H9 (cell line): ENCODE measurements around the gene SLC26A5. TPM values are rescaled to one million over a fixed set of nuclear protein-coding genes. Genes with fewer than 3 reads are reported as not detected.

Experiments
- DNase-seq: peaks from one replicate; pipeline ENCODE4 v3.0.0-alpha.2; 2017
- H2AFZ ChIP-seq: one replicate; pipeline ENCODE4 v1.6.1; 2013; ENCODE audit warnings: mild to moderate bottlenecking, low read length, control low read depth, moderate library complexity
- H2AK5ac ChIP-seq: 2 replicates; pipeline ENCODE4 v1.6.1; 2013; ENCODE audit warnings: low read length, control low read depth, mixed read lengths; ENCODE audit not compliant: insufficient read length
- H2BK120ac ChIP-seq: one replicate; pipeline ENCODE4 v1.6.1; 2013; ENCODE audit warnings: low read depth, mild to moderate bottlenecking, low read length, control low read depth, inconsistent platforms; ENCODE audit not compliant: poor library complexity, severe bottlenecking
- H2BK12ac ChIP-seq: 2 replicates; pipeline ENCODE4 v1.6.1; 2013; ENCODE audit warnings: low read length, control low read depth, mixed read lengths, low read depth; ENCODE audit not compliant: insufficient read length
- H2BK15ac ChIP-seq: 2 replicates; pipeline ENCODE4 v1.6.1; 2013; ENCODE audit warnings: low read depth, low read length, control low read depth
- H2BK20ac ChIP-seq: one replicate; pipeline ENCODE4 v1.6.1; 2013; ENCODE audit warnings: low read depth, mild to moderate bottlenecking, low read length, control low read depth, inconsistent platforms; ENCODE audit not compliant: poor library complexity, severe bottlenecking
- H2BK5ac ChIP-seq: 2 replicates; pipeline ENCODE4 v1.6.1; 2013; ENCODE audit warnings: low read length, control low read depth, mixed read lengths; ENCODE audit not compliant: insufficient read length
- H3K14ac ChIP-seq: 2 replicates; pipeline ENCODE4 v1.6.1; 2013; ENCODE audit warnings: low read length, control low read depth; ENCODE audit not compliant: insufficient read depth
- H3K18ac ChIP-seq: 2 replicates; pipeline ENCODE4 v1.6.1; 2013; ENCODE audit warnings: low read depth, mild to moderate bottlenecking, mixed read lengths, low read length, control low read depth; ENCODE audit not compliant: insufficient read length
- H3K23ac ChIP-seq: 2 replicates; pipeline ENCODE4 v1.6.1; 2013; ENCODE audit warnings: low read length, control low read depth, mixed read lengths, low read depth; ENCODE audit not compliant: insufficient read length
- H3K23me2 ChIP-seq: 2 replicates; pipeline ENCODE4 v1.6.1; 2013; ENCODE audit warnings: low read depth, mild to moderate bottlenecking, mixed read lengths, low read length, control low read depth; ENCODE audit not compliant: insufficient read length, poor library complexity, severe bottlenecking
- H3K27ac ChIP-seq: 2 replicates; pipeline ENCODE4 v1.5.1; 2013; ENCODE audit warnings: low read length, control low read depth, mixed read lengths, low read depth; ENCODE audit not compliant: insufficient read length
- H3K27me3 ChIP-seq: 2 replicates; pipeline ENCODE4 v1.6.1; 2013; ENCODE audit warnings: low read length, control low read depth, inconsistent platforms; ENCODE audit not compliant: insufficient read depth
- H3K4ac ChIP-seq: 2 replicates; pipeline ENCODE4 v1.6.1; 2013; ENCODE audit warnings: low read depth, mild to moderate bottlenecking, control low read depth, inconsistent platforms, low read length, moderate library complexity
- H3K4me1 ChIP-seq: 2 replicates; pipeline ENCODE4 v1.6.1; 2013; ENCODE audit warnings: low read length, control low read depth, inconsistent platforms; ENCODE audit not compliant: insufficient read depth
- H3K4me2 ChIP-seq: 2 replicates; pipeline ENCODE4 v1.6.1; 2013; ENCODE audit warnings: low read length, control low read depth, mixed read lengths; ENCODE audit not compliant: insufficient read length, insufficient read depth
- H3K56ac ChIP-seq: 2 replicates; pipeline ENCODE4 v1.6.1; 2013; ENCODE audit warnings: low read depth, mild to moderate bottlenecking, mixed read lengths, low read length, control low read depth; ENCODE audit not compliant: insufficient read length
- H3K79me1 ChIP-seq: 2 replicates; pipeline ENCODE4 v1.6.1; 2013; ENCODE audit warnings: low read depth, mild to moderate bottlenecking, moderate library complexity, low read length, control low read depth, inconsistent platforms; ENCODE audit not compliant: insufficient read depth, poor library complexity, severe bottlenecking
- H3K79me2 ChIP-seq: 2 replicates; pipeline ENCODE4 v1.6.1; 2013; ENCODE audit warnings: low read length, control low read depth, inconsistent platforms; ENCODE audit not compliant: insufficient read depth
- H3K9ac ChIP-seq: 2 replicates; pipeline ENCODE4 v1.6.1; 2013; ENCODE audit warnings: low read length, control low read depth, mixed read lengths; ENCODE audit not compliant: insufficient read length; ENCODE audit errors: extremely low read depth
- H3K9me3 ChIP-seq: one replicate; pipeline ENCODE4 v1.6.1; 2013; ENCODE audit warnings: low read depth, low read length, inconsistent platforms; ENCODE audit not compliant: control insufficient read depth
- H3T11ph ChIP-seq: one replicate; pipeline ENCODE4 v1.6.1; 2013; ENCODE audit warnings: mild to moderate bottlenecking, low read length, control low read depth, inconsistent platforms
- H4K20me1 ChIP-seq: one replicate; pipeline ENCODE4 v1.6.1; 2013; ENCODE audit not compliant: control insufficient read depth, insufficient read length, insufficient read depth
- H4K5ac ChIP-seq: 2 replicates; pipeline ENCODE4 v1.6.1; 2013; ENCODE audit warnings: low read depth, mild to moderate bottlenecking, mixed read lengths, low read length, control low read depth; ENCODE audit not compliant: insufficient read length
- H4K8ac ChIP-seq: replicated peaks from 2 replicates; pipeline ENCODE4 v1.6.1; 2013; ENCODE audit warnings: low read length, control low read depth, mixed read lengths, low read depth; ENCODE audit not compliant: insufficient read length
- H4K91ac ChIP-seq: 2 replicates; pipeline ENCODE4 v1.6.1; 2013; ENCODE audit warnings: low read depth, mild to moderate bottlenecking, moderate library complexity, mixed read lengths, low read length, control low read depth; ENCODE audit not compliant: insufficient read length
- H3K27ac Mint-ChIP-seq, 3 experiments: 2 replicates in 2 of 3; 3 replicates in 1 of 3; pipeline ENCODE4 v1.8.0; 2020 to 2021; ENCODE audit warnings: mixed read lengths in 3 of 3, mild to moderate bottlenecking in 1 of 3, moderate library complexity in 1 of 3
- H3K27me3 Mint-ChIP-seq: 2 replicates; pipeline ENCODE4 v1.8.0; 2021; ENCODE audit warnings: low read depth, mild to moderate bottlenecking, moderate library complexity, mixed read lengths
- H3K36me3 Mint-ChIP-seq, 3 experiments: 2 replicates in 2 of 3; 3 replicates in 1 of 3; pipeline ENCODE4 v1.8.0; 2020 to 2021; ENCODE audit warnings: low read depth in 3 of 3, mixed read lengths in 3 of 3; ENCODE audit not compliant: insufficient read depth in 1 of 3
- H3K4me1 Mint-ChIP-seq, 2 experiments: 2 replicates each; pipeline ENCODE4 v1.8.0; 2020; ENCODE audit warnings: mixed read lengths in 2 of 2
- H3K4me3 Mint-ChIP-seq, 2 experiments: 2 replicates in 1 of 2; 3 replicates in 1 of 2; pipeline ENCODE4 v1.8.0; 2020 to 2021; ENCODE audit warnings: mild to moderate bottlenecking in 2 of 2, mixed read lengths in 2 of 2, moderate library complexity in 1 of 2
- H3K9me3 Mint-ChIP-seq, 2 experiments: 2 replicates in 1 of 2; 3 replicates in 1 of 2; pipeline ENCODE4 v1.8.0; 2020; ENCODE audit warnings: mild to moderate bottlenecking in 2 of 2, mixed read lengths in 2 of 2, moderate library complexity in 1 of 2
- CTCF ChIP-seq: fragments of 200-600 bp; sonication (generic); conservative IDR thresholded peaks from 3 replicates; pipeline ENCODE4 v1.8.0; 2021; ENCODE audit warnings: antibody characterized with exemption, mild to moderate bottlenecking
- WGBS: extraction: QIAGEN DNeasy Blood & Tissue Kit; methylation state at CpG from one replicate; pipeline ENCODE4 v1.1.7; 2013; ENCODE audit warnings: missing lambda C conversion rate, low lambda C conversion rate, mixed read lengths; ENCODE audit not compliant: insufficient read length; ENCODE audit errors: extremely low coverage; 5-methylcytosine and 5-hydroxymethylcytosine counted together
- total RNA-seq: library from RNA; stranded (reverse); gene quantifications from 2 replicates; pipeline ENCODE4 v1.2.1, GENCODE V29; 2021

Gene SLC26A5
- total RNA-seq, 1 experiment from 2014 or later: not detected

- no peaks in the 10 kb centered on the region for H3K27me3 ChIP-seq
- no peaks in the 10 kb centered on the region for H3K9me3 Mint-ChIP-seq
- no peaks in the 10 kb centered on the region for H3K4me1 Mint-ChIP-seq
- H3K79me2 ChIP-seq: no peaks in the 10 kb centered on the region
- H3K79me1 ChIP-seq: no peaks in the 10 kb centered on the region
- no peak overlapping the region for H4K5ac ChIP-seq
- no CpG with 5 or more reads among the region's 7 CpGs for WGBS
- H3K4ac ChIP-seq: no peak overlapping the region
- no peaks in the 10 kb centered on the region for H3K4me1 ChIP-seq
- H3K27me3 Mint-ChIP-seq: peaks cover 25% of the 10 kb centered on the region
- no peak overlapping the region for H3K14ac ChIP-seq
- no peak overlapping the region for H3K27ac ChIP-seq
- H4K91ac ChIP-seq: no peak overlapping the region
- H3K23me2 ChIP-seq: no peaks in the 10 kb centered on the region
- H3K4me3 Mint-ChIP-seq: no peak overlapping the region
- H3K18ac ChIP-seq: no peak overlapping the region
- H2AFZ ChIP-seq: no peak overlapping the region
- H3K56ac ChIP-seq: no peak overlapping the region
- H2BK20ac ChIP-seq: no peak overlapping the region
- H2BK5ac ChIP-seq: no peak overlapping the region
- H2BK120ac ChIP-seq: no peak overlapping the region
- no peak for DNase-seq
- H3K27ac Mint-ChIP-seq: no peak overlapping the region
- H2BK12ac ChIP-seq: no peak overlapping the region
- H2AK5ac ChIP-seq: no peak overlapping the region
- no peak for TF ChIP-seq CTCF
- no peak overlapping the region for H2BK15ac ChIP-seq
- no peak overlapping the region for H4K8ac ChIP-seq
- no peaks in the 10 kb centered on the region for H3K36me3 Mint-ChIP-seq
- no peaks in the 10 kb centered on the region for H4K20me1 ChIP-seq
- no peak overlapping the region for H3K23ac ChIP-seq
- no peaks in the 10 kb centered on the region for H3K9me3 ChIP-seq
- no peak overlapping the region for H3K9ac ChIP-seq
- H3K4me2 ChIP-seq: no peak overlapping the region
- H3T11ph ChIP-seq: no peak overlapping the region
Measured at GRCh38 chr7:103462358-103462757, 16.4 kb upstream of the SLC26A5 start.
